ENCODE data around the gene TRMT5.

The TRMT5 gene

GRCh38 chr14:60980811-60981632, at the start of gene TRMT5, which contains the start of gene SLC38A6:
TRMT5 (minus strand) TSS chr14:60981079; CDS start chr14:60980973, 106 bp downstream.
SLC38A6 (plus strand) TSS chr14:60981245; CDS start chr14:60981278, 33 bp downstream.
- DNase-seq = peak; percentile 93 to 95 (median 94)

- no peak for DNase-seq
These were observed 45.6 kb upstream of the TRMT5 start for GRCh38 chr14:61026526-61026925.

GRCh38 chr14:61025251-61026223, 44.7 kb upstream of the TRMT5 start:
- peak; percentile 78 to 87 (median 80) for DNase-seq

GRCh38 chr14:61019537-61019936, 38.7 kb upstream of the TRMT5 start:
- DNase-seq = no peak

- peak in 2 of 3 donors; percentile 15 to 43 for DNase-seq
These were observed 22.7 kb upstream of the TRMT5 start for GRCh38 chr14:61003571-61003970.

- no peak for DNase-seq
These were observed 18.7 kb upstream of the TRMT5 start for GRCh38 chr14:60999536-60999935.

GRCh38 chr14:60998617-60999016, 17.7 kb upstream of the TRMT5 start:
- DNase-seq = no peak

GRCh38 chr14:60989599-60989998, 8.7 kb upstream of the TRMT5 start:
- DNase-seq = peak; percentile 82 to 91 (median 91)

- no peak for DNase-seq
These were observed 5.6 kb upstream of the TRMT5 start for GRCh38 chr14:60986500-60986899.

- DNase-seq = peak; percentile 19 to 74 (median 73)
These were observed 3.3 kb upstream of the TRMT5 start for GRCh38 chr14:60984196-60984595.

GRCh38 chr14:60981633-60982455, 965 bp upstream of the TRMT5 start:
- DNase-seq = peak; percentile 60 to 80 (median 72)

- DNase-seq = no peak
These were observed 3.0 kb downstream of the TRMT5 start for GRCh38 chr14:60977847-60978246.

GRCh38 chr14:60975551-60975950, 5.3 kb downstream of the TRMT5 start:
- no peak for DNase-seq

GRCh38 chr14:60974090-60974651, 6.7 kb downstream of the TRMT5 start:
- DNase-seq = no peak

GRCh38 chr14:60973070-60973469, 7.8 kb downstream of the TRMT5 start:
- no peak for DNase-seq

- DNase-seq = no peak
These were observed 8.6 kb downstream of the TRMT5 start for GRCh38 chr14:60972295-60972694.

GRCh38 chr14:60971271-60971670, 9.6 kb downstream of the TRMT5 start:
- DNase-seq = no peak

- DNase-seq = no peak
These were observed 10.7 kb downstream of the TRMT5 start for GRCh38 chr14:60970146-60970545.

GRCh38 chr14:60968671-60969070, 12.2 kb downstream of the TRMT5 start:
- DNase-seq = no peak

GRCh38 chr14:60968099-60968498, 12.8 kb downstream of the TRMT5 start:
- DNase-seq = no peak

- DNase-seq = no peak
These were observed 15.5 kb downstream of the TRMT5 start for GRCh38 chr14:60965402-60965801.

GRCh38 chr14:60964904-60965303, 16.0 kb downstream of the TRMT5 start:
- no peak for DNase-seq
